Mesothelial cell of epicardium (in vitro differentiated cells): ENCODE results near the gene CDK18. TPM values are rescaled to one million over a fixed set of nuclear protein-coding genes. Genes with fewer than 3 reads are reported as not detected.
A peak's percentile ranks its signal among the peaks of the same experiment; 100 is the strongest.

Source experiments
- DNase-seq, 2 experiments: peaks; one replicate each; pipeline ENCODE4 v3.0.0; 2021; ENCODE audit warnings: low spot score in 2 of 2; ENCODE audit not compliant: unreplicated experiment in 2 of 2
- H3K27ac Mint-ChIP-seq: 2 replicates; pipeline ENCODE4 v1.8.0; 2021; ENCODE audit warnings: mixed read lengths
- H3K27me3 Mint-ChIP-seq: 2 replicates; pipeline ENCODE4 v1.8.0; 2021; ENCODE audit warnings: low read depth, mixed read lengths
- H3K36me3 Mint-ChIP-seq: 2 replicates; pipeline ENCODE4 v1.8.0; 2021; ENCODE audit warnings: mixed read lengths
- H3K4me1 Mint-ChIP-seq: 2 replicates; pipeline ENCODE4 v1.8.0; 2021; ENCODE audit warnings: mixed read lengths
- H3K4me3 Mint-ChIP-seq: 2 replicates; pipeline ENCODE4 v1.8.0; 2021; ENCODE audit warnings: mild to moderate bottlenecking, moderate library complexity, mixed read lengths
- H3K9me3 Mint-ChIP-seq: 2 replicates; pipeline ENCODE4 v1.8.0; 2021; ENCODE audit warnings: mixed read lengths
- CTCF ChIP-seq: fragments of 200-600 bp; sonication (generic); IDR thresholded peaks from one replicate; pipeline ENCODE4 v1.5.0; 2021; ENCODE audit warnings: antibody characterized with exemption; ENCODE audit not compliant: unreplicated experiment
- total RNA-seq: library from RNA; stranded (reverse); gene quantifications from 3 replicates; pipeline ENCODE4 v1.2.1, GENCODE V29; 2021

CDK18 gene
- total RNA-seq, 1 donor from 2014 or later: 28.7 TPM

GRCh38 chr1:205532996-205533735, 28.7 kb downstream of the CDK18 start:
- no peak overlapping the region for H3K27ac Mint-ChIP-seq
- DNase-seq: no peak
- H3K4me1 Mint-ChIP-seq: peaks cover 14% of the 10 kb centered on the region
- TF ChIP-seq CTCF: no peak
- peaks cover 15% of the 10 kb centered on the region for H3K27me3 Mint-ChIP-seq
- H3K36me3 Mint-ChIP-seq: peaks cover 6% of the 10 kb centered on the region
- no peak overlapping the region for H3K4me3 Mint-ChIP-seq
- H3K9me3 Mint-ChIP-seq: no peaks in the 10 kb centered on the region

GRCh38 chr1:205533748-205534443, 29.4 kb downstream of the CDK18 start:
- Mint-ChIP-seq H3K27me3 (peaks cover 15% of the 10 kb centered on the region), H3K4me3 (no peak overlapping the region), H3K9me3 (no peaks in the 10 kb centered on the region), H3K4me1 (peaks cover 20% of the 10 kb centered on the region), H3K36me3 (peaks cover 6% of the 10 kb centered on the region), H3K27ac (no peak overlapping the region)
- DNase-seq: no peak
- no peak for TF ChIP-seq CTCF

GRCh38 chr1:205534444-205534985, 30.0 kb downstream of the CDK18 start:
- Mint-ChIP-seq H3K27ac (no peak overlapping the region), H3K4me3 (no peak overlapping the region), H3K36me3 (peaks cover 6% of the 10 kb centered on the region), H3K27me3 (peaks cover 14% of the 10 kb centered on the region), H3K4me1 (peaks cover 18% of the 10 kb centered on the region), H3K9me3 (no peaks in the 10 kb centered on the region)
- TF ChIP-seq CTCF: no peak
- no peak for DNase-seq

- Mint-ChIP-seq H3K27ac (no peak overlapping the region), H3K4me3 (no peak overlapping the region), H3K36me3 (peaks cover 6% of the 10 kb centered on the region), H3K27me3 (peaks cover 12% of the 10 kb centered on the region), H3K9me3 (no peaks in the 10 kb centered on the region), H3K4me1 (peaks cover 17% of the 10 kb centered on the region)
- no peak for TF ChIP-seq CTCF
- DNase-seq: no peak
Measured at GRCh38 chr1:205535096-205535495, 30.6 kb downstream of the CDK18 start.

- H3K36me3 Mint-ChIP-seq: peaks cover 5% of the 10 kb centered on the region
- no peak overlapping the region for H3K27ac Mint-ChIP-seq
- H3K9me3 Mint-ChIP-seq: no peaks in the 10 kb centered on the region
- TF ChIP-seq CTCF: no peak
- H3K4me3 Mint-ChIP-seq: no peak overlapping the region
- H3K27me3 Mint-ChIP-seq: peaks cover 14% of the 10 kb centered on the region
- DNase-seq: peak in 1 of 2 experiments; percentile 31
- H3K4me1 Mint-ChIP-seq: peaks cover 17% of the 10 kb centered on the region
Measured at GRCh38 chr1:205535866-205536758, 31.6 kb downstream of the CDK18 start.
